Superior temporal gyrus (tissue), 1 donor: Measurements from ENCODE around the gene SYNC.
"Not testable (repeated sequence)": the region's sequence is repeated elsewhere in the genome, so short reads cannot be mapped to it uniquely, and the experiment has no call there.

Source experiments
- DNase-seq: peaks from one replicate; pipeline ENCODE4 v3.0.0-alpha.2; 2016; ENCODE audit errors: extremely low spot score

SYNC gene

DNA sequence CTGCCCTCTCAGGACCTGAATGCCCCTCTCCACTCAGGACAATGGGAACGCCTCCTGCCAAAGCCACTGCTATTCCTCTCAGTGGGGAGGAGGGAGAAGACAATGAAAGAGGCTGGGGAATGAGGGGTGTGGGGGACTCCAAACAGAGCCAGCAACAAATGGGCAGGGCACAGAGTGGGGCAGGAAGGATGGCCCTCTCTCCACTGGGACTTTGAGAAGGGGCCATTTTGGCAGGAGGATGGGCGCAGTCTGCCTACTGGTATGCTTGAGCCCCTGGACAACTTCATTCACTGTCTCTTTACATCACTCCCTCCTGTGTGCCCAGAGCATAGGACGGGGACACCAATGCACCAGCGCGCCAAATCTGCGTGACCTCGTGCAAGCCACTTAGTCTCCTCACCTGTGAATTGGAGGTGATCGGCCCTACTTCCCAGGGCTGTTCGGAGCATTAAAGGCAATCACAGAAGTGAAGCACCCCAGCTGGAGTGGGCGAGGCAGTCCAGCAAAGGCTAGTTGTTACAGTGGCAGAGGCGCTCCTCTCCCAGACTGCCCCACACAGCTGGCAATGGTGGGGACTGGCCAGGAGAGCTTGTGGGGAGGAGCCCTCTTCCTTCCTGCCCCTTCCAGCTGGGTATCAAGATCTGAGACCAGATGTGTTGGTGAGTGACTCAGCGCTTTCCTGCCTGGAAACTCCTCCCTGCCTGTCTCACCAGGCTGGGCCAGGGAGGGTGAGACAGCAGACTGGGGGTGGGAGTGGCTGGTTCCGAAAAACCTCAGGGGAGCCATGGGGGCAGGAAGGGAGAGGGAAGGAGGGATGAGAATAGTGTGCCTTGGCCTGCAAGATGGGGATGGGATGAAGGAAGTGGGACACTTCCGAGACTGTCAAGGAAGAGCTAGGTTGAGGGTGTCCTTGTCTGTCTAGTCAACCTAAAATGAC, 22.4 kb upstream of the SYNC start:
- no peak for DNase-seq

DNA sequence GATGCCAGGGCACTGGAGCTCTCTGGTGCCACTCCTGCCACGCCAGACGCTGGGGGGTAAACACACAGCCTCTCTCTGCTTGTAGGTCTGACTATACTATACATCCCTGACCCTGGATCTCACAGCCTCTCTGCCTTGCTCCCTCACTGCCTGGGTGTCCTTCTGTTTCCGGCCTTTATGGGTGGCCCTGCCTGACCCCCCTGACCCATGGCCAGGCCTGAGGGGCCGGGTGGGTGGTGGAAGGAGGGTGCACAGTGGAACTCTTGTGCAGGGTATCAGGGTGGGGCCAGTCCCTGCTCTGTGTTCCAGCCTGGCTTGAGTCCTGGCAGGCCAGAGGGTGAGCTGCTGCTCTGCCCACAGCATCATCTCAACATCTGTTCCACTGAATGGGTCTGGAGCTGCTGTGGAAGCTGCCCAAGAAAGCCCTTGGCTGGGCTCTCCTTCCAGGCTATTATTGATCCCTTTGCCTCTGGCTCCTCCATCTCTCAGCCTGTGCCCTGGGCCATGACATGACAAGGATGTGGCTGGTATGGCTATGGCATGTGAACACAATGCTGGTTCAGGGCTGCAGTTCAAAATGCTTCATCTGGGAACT, 17.2 kb upstream of the SYNC start:
- no peak for DNase-seq

DNA sequence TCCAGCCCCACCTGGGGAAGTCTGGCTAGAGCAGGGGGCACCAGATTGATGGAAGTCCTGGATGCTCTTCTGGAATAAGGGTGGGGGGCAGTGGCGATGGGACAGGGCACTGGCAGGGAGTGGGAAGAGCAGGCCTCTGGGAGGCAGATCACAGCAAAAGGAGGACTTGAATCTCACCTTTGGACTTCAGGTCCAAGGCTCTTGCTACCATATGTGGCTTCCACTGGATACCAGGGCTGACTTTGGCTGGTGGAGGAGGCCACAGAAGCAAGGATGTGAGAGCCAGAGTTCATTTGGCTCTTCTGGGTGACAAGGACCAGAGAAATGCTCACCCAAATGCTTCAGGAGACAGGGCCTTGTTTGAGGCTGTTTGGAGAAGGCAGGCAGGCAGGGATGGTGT, 16.0 kb upstream of the SYNC start:
- no peak for DNase-seq

DNA sequence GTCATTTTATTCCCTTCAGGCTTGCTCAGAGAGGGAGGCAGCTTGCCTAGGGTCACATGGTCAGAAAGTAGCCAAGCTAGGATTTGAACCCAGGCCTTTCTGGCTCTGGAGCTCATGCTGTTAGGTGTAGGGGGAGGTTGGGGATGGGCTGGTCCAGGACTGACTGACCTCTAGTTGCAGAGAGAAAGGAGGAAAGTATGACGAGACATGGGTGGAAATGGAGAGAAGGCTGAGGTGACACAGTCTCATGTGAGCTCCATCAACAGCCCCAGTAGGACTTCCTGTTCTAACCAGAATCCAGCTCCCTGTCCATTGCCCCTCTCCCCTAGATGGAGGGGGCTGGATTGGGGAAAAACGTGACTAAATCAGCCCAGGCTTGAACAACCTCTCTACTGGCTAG, 15.5 kb upstream of the SYNC start:
- DNase-seq, result no peak

DNA sequence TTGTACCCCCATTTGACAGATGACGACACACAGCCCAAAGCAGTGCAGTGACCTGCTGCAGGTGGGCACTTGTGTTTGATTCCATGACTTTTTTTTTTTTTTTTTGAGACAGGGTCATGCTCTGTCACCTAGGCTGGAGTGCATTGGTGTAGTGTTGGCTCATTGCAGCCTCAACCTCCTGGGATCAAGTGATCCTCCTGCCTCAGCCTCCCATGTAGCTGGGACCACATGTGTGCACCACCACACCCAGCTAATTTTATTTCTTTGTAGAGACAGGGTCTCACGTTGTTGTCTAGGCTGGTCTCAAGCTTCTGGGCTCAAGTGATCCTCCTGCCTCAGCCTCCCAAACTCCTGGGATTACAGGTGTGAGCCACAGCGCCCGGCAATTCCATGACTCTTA, 14.9 kb upstream of the SYNC start:
- no peak for DNase-seq

DNA sequence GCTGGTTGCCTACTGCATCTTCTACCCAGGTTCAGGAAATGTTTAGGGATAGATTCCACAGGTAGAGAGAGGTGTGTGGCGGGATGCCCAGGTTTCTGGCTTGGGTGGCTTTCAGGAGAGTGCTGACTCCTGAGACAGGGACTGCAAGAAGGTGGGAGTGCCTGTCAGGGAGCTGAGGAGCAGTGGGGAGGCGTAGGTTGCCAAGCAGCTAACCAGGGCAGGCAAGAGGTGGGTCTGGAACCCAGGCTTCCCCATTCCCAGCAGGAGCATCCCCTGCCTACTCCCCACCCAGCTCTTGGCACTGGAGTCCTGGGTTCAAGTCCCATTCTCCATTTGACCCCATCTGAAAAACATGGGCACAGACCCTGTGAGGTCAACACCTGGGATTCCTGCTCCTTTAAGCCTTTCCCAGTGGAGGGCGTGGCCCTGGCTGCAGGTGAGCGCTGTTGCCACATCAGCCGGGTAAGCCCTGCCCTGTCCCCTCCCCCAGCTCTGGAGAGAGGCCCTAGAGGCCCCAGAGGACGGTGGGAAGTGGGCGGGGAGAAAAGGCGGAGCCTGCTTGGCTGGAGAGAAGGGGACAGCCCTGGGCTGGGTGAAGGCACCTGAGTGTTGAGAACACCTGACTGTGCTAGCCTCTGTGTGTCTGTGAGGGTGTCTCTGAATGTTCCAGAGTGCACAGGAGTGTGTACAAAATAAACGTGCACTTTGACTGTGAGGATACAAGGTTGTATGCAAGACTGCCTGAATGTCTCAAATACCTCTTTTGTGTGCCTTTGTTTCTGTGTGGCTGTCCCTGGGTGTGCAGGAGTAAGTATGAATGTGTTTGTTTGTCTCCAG, 14.0 kb upstream of the SYNC start:
- no peak for DNase-seq

DNA sequence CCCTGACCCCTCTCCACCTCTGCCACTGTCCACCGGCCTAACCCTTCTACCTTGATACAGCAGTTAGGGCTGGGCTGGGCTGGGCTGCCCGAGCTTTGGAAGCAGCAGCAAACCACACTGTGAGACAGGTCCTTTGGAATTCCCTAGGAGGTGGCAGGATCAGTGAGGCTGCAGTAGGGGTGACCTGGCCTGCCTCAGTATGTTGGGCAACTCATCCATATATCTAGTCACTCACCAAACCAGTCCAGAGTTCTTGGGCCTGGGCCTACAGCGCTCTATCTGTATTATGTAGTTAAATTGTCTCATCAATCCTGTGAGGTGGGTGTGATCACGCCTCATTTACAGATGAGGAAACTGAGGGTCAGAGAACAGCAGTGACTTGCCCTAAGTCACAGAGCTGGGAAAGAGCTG, 13.3 kb upstream of the SYNC start:
- DNase-seq, result no peak

DNA sequence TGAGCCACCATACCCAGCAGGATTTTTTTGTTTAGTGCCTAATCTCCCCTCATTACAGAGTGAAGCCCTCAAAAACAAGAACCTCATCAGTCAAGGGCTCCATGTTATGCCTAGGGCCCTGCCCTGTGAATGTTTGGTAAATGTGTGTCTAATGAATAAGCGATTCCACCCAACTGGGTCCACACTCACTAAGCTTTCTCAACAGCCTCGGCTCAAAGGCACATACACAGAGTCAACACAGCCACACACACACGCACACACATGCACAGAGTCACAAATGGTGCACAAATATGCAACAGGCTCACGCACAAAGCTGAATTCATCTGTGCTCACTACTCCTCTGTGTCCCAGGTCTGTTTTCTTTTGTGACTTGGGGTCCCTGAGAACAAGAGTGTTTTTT, 11.7 kb upstream of the SYNC start:
- DNase-seq, result no peak

DNA sequence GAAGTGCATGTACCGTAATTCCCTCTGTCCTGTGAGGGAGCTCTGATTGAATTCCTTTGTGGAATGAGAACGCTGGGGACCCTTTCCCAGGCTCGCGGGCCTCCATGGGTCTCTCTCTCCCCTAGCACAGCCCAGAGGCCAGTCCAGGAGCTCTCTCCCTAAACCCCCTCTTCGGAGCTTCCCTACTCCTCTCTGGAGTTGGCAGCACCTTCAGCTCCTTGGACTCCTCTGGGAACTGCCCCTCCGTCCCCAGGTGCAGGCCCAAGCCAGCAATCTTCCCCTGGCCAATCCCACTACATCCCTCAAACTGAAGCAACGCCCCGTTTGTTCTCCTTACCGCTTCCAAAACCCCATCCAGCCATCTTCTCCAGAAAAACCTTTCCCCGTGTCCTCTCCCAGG, 10.5 kb upstream of the SYNC start:
- no peak for DNase-seq

DNA sequence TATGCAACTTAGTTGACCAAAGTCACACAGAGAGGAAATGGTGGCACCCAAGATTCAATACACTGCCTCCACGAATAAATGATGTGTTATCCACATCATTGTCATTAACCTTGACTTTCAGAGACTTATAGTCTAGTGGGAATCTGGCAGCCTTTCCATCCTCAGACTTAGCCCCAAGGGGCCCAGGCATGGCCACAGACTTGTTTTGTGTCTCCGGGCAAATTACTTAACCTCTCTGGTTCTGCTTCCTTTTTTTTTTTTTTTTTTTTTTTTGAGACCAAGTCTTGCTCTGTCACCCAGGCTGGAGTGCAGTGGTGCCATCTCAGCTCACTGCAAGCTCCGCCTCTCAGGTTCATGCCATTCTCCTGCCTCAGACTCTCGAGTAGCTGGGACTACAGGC, 8.7 kb upstream of the SYNC start:
- not testable (repeated sequence) for DNase-seq

DNA sequence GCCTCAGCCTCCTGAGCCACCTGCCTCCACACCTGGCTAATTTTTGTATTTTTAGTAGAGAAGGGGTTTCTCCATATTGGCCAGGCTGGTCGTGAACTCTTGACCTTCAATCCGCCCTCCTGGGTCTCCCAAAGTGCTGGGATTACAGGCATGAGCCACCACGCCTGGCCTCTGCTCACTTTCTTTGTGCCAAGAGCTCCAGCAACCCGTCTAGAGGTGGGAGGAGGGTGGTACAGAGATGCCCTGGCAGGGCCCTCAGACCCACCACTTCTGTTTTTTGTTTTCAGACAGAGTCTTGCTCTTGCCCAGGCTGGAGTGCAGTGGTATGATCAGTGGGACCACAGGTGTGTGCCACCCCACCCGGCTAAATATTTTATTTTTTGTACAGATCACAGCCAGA, 6.9 kb upstream of the SYNC start:
- DNase-seq, result no peak

DNA sequence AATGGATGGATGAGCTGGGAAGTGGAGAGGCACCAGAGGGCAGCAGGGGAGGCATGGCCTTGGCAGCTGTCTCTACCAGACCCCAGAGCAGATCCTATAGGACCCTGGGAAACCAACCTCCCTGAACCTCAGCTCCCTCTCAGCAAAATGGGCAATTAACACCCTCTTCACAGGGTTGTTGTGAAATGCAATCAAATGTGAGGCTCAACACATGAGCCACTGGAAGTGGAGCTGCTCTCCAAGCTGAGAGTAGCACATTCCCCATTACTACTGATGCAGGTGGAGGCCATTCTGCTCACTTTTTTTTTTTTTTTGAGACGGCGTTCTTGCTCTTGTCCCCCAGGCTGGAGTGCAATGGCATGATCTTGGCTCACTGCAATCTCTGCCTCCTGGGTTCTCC, 6.5 kb upstream of the SYNC start:
- no peak for DNase-seq

DNA sequence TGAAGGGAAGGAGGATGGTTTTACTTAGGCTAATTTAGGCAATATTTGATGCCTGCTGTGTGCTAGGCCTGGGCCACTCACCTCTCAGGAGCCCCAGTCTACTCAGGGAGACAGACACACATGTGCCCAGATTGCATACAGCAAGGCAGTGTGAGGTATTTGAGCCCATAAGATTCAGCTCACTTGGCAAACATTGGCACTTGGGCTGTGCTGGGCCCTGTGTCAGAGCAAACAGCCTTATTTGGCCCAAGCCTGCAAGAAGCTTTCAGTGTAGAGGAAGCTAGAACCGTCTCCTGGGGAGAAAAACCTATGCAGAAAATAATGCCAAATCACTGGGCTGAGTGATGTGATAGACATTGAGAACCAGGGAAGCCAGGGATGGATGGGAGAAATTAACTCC, 3.9 kb upstream of the SYNC start:
- DNase-seq, result no peak

DNA sequence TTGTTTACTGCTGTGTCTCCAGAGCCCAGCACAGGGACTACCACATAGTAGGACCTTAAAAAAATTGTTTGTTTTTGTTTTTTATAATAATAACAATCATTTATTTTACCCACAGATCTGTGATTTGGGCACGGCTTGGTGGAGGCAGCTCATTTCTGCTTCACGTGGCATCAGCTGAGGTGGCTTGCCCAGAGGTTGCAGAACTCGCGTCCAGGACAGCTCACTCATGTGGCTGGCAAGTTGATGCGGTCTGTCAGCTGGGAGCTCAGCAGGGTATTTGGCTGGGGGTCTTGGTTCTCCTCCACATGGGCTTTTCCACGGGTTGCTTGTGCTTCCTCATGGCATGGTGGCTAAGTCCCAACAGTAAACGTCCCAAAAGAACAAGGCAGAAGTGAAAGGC, 2.9 kb upstream of the SYNC start:
- no peak for DNase-seq

DNA sequence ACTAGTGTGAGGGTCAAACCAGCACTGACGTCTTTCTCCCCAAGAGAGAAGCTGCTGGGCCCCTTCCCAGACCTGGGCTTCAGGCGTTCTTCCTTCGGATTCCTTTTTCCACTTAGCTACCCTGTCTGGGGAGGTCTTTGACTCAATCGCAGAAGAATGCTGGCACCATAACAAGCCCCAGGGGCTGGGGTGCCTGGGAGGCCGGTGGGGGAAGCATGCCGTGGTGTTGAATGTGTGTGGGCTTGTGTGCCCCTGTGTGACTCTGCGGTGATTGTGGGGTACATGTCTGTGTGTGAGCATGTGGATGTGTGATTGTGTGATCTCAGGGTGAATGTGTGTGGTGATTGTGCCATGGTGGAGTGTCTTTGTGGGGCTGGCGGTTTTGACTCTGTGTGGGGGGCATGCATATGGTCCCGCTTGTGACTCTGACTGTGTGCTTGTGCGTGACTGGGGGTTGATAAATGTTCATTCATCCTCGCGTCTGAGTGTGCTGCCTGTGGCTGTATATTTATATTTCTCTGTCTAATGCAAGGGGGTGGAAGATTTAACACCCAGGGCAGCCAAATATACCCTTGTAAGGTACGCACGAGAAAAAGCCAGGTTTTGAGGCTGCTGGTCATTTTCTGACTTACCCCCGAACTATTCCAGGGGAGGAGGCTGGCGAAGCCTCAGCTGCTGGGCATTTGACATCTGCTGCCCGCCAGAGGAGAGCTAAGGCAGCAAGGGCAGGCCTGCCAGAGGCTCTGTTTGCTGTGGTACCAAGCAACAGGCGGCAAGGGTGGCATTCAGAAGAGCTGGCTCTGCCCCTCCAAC, 1.1 kb upstream of the SYNC start:
- no peak for DNase-seq

DNA sequence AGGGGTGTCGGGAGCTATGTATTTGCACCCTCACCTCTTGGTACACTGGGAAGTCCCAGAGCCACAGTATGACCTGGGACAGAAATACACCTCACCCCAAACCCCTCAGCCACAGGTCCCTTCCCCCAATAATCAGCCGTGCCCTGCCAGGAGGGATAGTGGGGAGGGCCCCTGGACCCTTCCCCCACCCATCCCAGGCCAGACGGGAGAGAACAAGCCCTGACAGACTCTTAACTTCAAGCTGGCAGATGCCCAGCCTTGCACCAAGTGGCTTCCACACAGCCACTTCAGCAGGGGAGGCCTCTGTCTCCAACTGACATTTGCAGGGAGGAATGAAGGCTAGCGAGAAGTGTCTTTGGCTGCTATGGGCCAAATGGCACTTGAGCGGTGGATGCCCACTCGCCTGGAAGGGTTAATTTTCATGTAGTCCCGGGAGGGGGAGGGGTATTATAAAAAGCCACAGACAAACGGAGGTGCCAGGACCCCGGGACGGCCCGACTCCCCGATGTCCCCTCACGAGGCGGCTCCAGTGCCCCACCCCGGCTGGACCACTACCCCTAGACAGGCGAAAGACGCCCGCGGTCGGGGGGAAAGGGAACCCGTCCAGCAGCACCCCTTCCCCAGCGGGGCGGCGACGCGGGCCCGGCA, 495 bp downstream of the SYNC start:
- DNase-seq, result no peak

DNA sequence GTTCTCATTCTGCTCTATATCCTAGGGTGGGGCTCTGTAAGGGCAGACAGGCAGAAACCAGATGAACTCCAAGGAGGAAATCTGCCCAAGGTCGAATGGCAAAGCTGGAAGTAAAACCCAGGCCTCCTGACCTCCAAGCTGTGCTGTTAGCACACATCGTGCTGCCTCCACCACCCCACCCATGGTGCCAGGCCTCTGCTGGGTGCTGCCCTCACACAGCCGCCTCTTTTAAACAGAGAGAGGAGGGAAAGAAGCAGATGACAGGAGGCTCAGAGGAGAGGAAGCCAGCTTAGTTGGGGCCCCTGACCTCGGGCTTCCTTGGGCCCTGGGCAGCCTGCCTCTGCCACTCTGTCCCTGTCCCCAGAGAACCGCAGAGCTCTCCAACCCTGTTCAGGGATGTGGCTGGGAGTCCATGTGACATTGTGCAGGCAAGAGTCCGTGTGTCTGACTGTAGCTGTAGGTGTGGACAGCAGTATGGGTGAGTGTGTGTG, 1.1 kb downstream of the SYNC start:
- DNase-seq, result no peak

DNA sequence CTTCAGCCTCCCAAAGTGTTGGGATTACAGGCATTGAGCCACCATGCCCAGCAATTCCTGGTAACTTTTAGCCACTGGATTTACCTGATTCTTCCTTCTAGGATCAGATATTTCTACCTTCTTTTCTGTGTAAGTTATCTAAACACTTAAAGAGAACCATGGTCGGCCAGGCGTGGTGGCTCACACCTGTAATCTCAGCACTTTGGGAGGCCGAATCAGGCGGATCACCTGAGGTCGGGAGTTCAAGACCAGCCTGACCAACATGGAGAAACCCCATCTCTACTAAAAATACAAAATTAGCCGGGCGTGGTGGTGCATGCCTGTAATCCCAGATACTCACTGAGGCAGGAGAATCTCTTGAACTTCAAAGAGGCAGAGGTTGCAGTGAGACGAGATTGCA, 5.6 kb downstream of the SYNC start:
- not testable (repeated sequence) for DNase-seq

DNA sequence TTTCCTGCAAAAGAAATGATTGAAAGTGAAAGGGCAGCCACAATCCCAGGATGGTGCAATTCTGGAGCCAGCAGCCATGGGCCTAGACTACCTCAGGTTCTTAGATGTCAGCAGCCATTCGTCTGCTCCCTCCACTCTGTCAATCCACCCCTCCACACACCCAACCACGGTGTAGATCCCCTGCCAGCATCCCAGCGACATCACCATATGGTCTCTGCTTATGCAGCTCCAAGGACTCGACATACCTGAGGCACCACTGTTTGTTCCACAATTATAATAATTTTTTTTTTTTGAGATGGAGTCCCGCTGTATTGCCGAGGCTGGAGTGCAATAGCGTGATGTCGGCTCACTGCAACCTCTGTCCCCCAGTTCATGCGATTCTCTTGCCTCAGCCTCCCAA, 6.5 kb downstream of the SYNC start:
- DNase-seq, result no peak

DNA sequence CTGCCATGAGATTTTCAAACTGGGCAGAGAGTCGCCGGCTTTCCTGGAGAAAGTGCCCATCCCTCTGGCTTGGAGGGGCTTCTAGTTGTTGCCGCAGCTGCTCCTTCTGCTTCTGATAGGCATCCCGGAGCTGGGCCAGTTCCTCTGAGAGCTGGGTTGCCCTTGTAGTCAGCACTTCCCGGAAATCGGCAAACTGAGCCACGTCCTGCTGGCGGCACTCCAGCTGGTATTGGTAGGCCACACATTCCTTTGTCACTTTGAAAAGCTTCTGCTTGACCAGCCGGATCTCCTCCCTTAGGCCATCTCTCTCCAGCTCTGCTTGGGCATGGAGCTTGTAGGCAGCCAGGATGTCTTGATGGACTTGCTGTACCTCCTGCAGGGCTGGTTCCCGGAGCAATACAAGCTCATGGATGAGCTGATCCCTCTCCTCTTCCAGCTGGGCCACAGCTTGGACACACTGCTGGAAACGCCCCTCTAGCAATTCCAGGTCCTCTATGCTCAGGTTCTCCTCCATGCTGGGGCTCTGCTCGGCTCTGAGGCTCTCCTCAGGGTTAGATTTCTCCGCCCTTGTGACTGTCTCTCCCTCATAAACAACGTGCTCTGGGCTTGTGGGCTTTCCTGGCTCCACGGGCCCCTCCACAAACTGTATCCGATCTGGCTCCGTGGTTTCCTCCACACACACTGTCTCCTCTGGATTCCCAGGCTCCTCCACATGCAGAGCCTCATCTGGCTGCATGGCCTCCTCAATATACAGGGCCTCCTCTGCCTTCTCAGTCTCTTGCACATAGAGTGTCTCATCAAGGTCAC, 7.3 kb downstream of the SYNC start:
- DNase-seq, result no peak
